NCI-H1436 (cell line): ENCODE data around the gene ZNF280B.
"Not testable (repeated sequence)": the region's sequence is repeated elsewhere in the genome, so short reads cannot be mapped to it uniquely, and the experiment has no call there.

Experiments
- DNase-seq: peaks from one replicate; lab custom pipeline; 2025; lab: John Stamatoyannopoulos, UW

ZNF280B gene

GRCh38 chr22:22463855-22464540 lies 44.5 kb downstream of the ZNF280B start:
- DNase-seq = peak; percentile 60

- DNase-seq = no peak
Measured at GRCh38 chr22:22462813-22463567, 45.6 kb downstream of the ZNF280B start.

- no peak for DNase-seq
Measured at GRCh38 chr22:22461583-22461982, 47.0 kb downstream of the ZNF280B start.

GRCh38 chr22:22461111-22461510 lies 47.4 kb downstream of the ZNF280B start:
- no peak for DNase-seq

- DNase-seq = no peak
Measured at GRCh38 chr22:22460635-22461034, 47.9 kb downstream of the ZNF280B start.

GRCh38 chr22:22460060-22460459 lies 48.5 kb downstream of the ZNF280B start:
- no peak for DNase-seq

- DNase-seq = no peak
Measured at GRCh38 chr22:22458896-22459588, 49.5 kb downstream of the ZNF280B start.

GRCh38 chr22:22458387-22458786 lies 50.2 kb downstream of the ZNF280B start:
- DNase-seq = no peak

GRCh38 chr22:22454997-22455396 lies 53.5 kb downstream of the ZNF280B start:
- no peak for DNase-seq

- no peak for DNase-seq
Measured at GRCh38 chr22:22452996-22453686, 55.4 kb downstream of the ZNF280B start.

GRCh38 chr22:22452211-22452610 lies 56.3 kb downstream of the ZNF280B start:
- no peak for DNase-seq

- no peak for DNase-seq
Measured at GRCh38 chr22:22450343-22450839, 58.2 kb downstream of the ZNF280B start.

GRCh38 chr22:22449819-22450218 lies 58.7 kb downstream of the ZNF280B start:
- no peak for DNase-seq

- DNase-seq = no peak
Measured at GRCh38 chr22:22446517-22446916, 62.0 kb downstream of the ZNF280B start.

GRCh38 chr22:22444007-22444589 lies 64.4 kb downstream of the ZNF280B start:
- not testable (repeated sequence) for DNase-seq

GRCh38 chr22:22442928-22443709 lies 65.4 kb downstream of the ZNF280B start:
- DNase-seq = no peak

- DNase-seq = not testable (repeated sequence)
Measured at GRCh38 chr22:22441626-22442025, 66.9 kb downstream of the ZNF280B start.

- DNase-seq = no peak
Measured at GRCh38 chr22:22440188-22440587, 68.4 kb downstream of the ZNF280B start.
